C1 segment of cervical spinal cord (tissue), 14 donors: Measurements from ENCODE around the gene UVRAG.

Experiments
- DNase-seq, 14 donors: peaks; one replicate each; lab custom pipeline; 2025; lab: John Stamatoyannopoulos, UW

UVRAG gene

DNA sequence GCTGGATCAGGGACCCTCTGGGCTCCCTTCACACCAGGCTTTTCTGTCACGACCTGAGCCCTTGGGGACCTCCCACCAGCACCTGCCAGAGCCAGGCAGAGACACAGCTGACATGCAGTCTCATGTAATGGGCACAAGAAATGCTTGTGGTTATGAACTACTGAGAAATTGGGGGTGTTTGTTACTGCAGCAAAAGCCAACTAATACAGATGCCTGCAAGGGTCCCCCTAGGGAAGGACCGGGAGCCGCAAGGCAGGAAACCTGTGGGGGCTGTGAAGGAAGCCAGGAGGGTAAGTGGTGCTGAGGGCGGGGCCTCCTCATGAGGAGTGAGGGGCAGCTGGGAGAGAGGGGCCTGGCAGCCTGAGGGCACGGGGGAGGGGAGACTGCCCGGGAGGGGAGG, 374.7 kb downstream of the UVRAG start:
- no peak for DNase-seq

DNA sequence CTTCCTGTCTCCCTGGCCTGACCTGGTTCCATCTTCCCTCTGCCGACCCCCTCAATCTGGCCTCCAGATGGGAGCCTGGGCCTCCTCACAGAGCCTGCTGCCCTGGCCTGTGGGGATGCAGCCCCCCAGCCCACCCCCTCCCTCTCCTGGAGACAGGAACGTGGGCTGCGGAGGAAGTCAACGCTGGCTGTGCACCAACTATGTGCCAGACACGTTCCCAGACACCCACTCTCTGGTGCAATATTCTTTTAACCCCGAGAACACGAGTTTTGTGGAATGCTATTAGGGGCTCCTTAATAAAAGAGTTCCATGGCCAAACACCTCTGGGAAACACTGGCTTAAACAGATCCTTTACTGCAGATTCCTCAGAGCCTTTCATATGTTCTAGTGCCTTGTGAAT, 375.4 kb downstream of the UVRAG start:
- no peak for DNase-seq
